ENCODE results near the gene IDI2.

- TF ChIP-seq POLR2A (IDR thresholded peaks at IDR 0.05) = no peak
- no peak for TF ChIP-seq CTCF (IDR thresholded peaks at IDR 0.05)
These were observed 28.2 kb downstream of the IDI2 start for GRCh38 chr10:997266-998022.

Data from right lobe of liver (tissue), 4 donors.